Measurements from ENCODE around the gene RNU6-1.

- TF ChIP-seq POLR2A (IDR thresholded peaks at IDR 0.05), result no peak
- TF ChIP-seq CTCF (IDR thresholded peaks at IDR 0.05), result no peak
- TF ChIP-seq POLR2AphosphoS5 (IDR thresholded peaks at IDR 0.05), result no peak
- no peak for TF ChIP-seq EP300 (IDR thresholded peaks at IDR 0.05)
Measured at GRCh38 chr15:67827562-67828277, 12.1 kb downstream of the RNU6-1 start.

All from suprapubic skin (tissue), 4 donors.